Adrenal gland (tissue), 12 donors: ENCODE data around the gene MGAT5. TPM values are rescaled to one million over a fixed set of nuclear protein-coding genes. Genes with fewer than 3 reads are reported as not detected.

Source experiments
- DNase-seq, 7 donors: peaks; one replicate each; pipeline ENCODE4 v3.0.0-alpha.2; 2019 to 2020
- H3K27ac ChIP-seq, 5 donors: fragments of 200-600 bp; sonication (generic) in 4 of 5; 1 replicate in 3 of 5; 2 replicates in 2 of 5; pipeline versions ENCODE4 v1.5.1 to v1.8.0; 2016 to 2020; ENCODE audit warnings: mild to moderate bottlenecking in 1 of 5
- H3K27me3 ChIP-seq: fragments of 200-600 bp; 2 replicates; pipeline ENCODE4 v1.8.0; 2021
- H3K36me3 ChIP-seq, 2 donors: fragments of 200-600 bp; replicated peaks in 1 of 2; 1 replicate in 1 of 2; 2 replicates in 1 of 2; pipeline versions ENCODE4 v1.5.1 to v1.8.0; 2018 to 2022
- H3K4me1 ChIP-seq, 2 donors: fragments of 200-600 bp; replicated peaks in 1 of 2; 1 replicate in 1 of 2; 2 replicates in 1 of 2; pipeline versions ENCODE4 v1.5.1 to v1.8.0; 2018 to 2021
- H3K4me3 ChIP-seq, 4 donors: fragments of 200-600 bp; sonication (generic) in 3 of 4; one replicate each; pipeline ENCODE4 v1.5.1; 2016 to 2018
- H3K9me3 ChIP-seq, 3 donors: fragments of 200-600 bp; sonication (generic) in 1 of 3; replicated peaks in 1 of 3; 1 replicate in 2 of 3; 2 replicates in 1 of 3; pipeline versions ENCODE4 v1.5.1 to v1.8.0; 2016 to 2021
- POLR2A ChIP-seq, 2 donors: fragments of 450-650 bp; IDR thresholded peaks; one replicate each; pipeline ENCODE4 v1.6.1; 2017; ENCODE audit warnings: antibody characterized with exemption in 2 of 2, mild to moderate bottlenecking in 2 of 2, moderate library complexity in 1 of 2
- WGBS, 4 donors: extraction: QIAGEN DNeasy Blood & Tissue Kit in 2 of 4; methylation state at CpG; one replicate each; pipeline versions ENCODE4 v1.1.5 to v1.1.7; 2013 to 2017; 5-methylcytosine and 5-hydroxymethylcytosine counted together
- intact Hi-C, 2 donors: fragments of 100-400 bp; cut with DNase I; formaldehyde crosslinking; loops; one replicate each; pipeline versions ENCODE4 v1.14.1 to v1.15.0; 2022 to 2023
- polyA plus RNA-seq, 3 donors: library from polyadenylated mRNA; stranded (reverse); fragments of 200-250 nt in 2 of 3; fragments of 350-450 nt in 1 of 3; fragmentation: Illumina TruSeq in 1 of 3; extraction: RNeasy Lipid Tissue Mini Kit (QIAGEN cat#74804) in 1 of 3; gene quantifications; one replicate each; pipeline ENCODE4 v1.2.3, GENCODE V29; 2013 to 2014
- total RNA-seq, 9 donors: library from RNA; depleted of rRNA in 4 of 9; stranded (reverse); fragments of >200 nt in 4 of 9; fragments of 120-200 nt in 1 of 9; fragmentation: NEBNext Ultra II Directional in 1 of 9; extraction: Animal tissue kit (Norgen Biotek cat#: 25700) in 1 of 9; gene quantifications; one replicate each; pipeline versions ENCODE4 v1.1.0 to v1.2.4, GENCODE V29; 2013 to 2023
- TF ChIP-seq, protein P1 (sequence below), 6 experiments: fragments of 450-650 bp in 4 of 6; fragments of 200-600 bp in 2 of 6; sonication (generic) in 1 of 6; IDR thresholded peaks; 1 replicate in 5 of 6; 2 replicates in 1 of 6; pipeline versions ENCODE4 v1.5.1 to v1.8.0; 2016 to 2021; ENCODE audit warnings: antibody characterized with exemption in 6 of 6, mild to moderate bottlenecking in 2 of 6, moderate library complexity in 1 of 6
- donor health status: healthy with polysubstance abuse.
- donor health status: Bipolar disorder and iron deficiency.
- donor health status: DM: yes; HTN: yes; CAD: no.
- donor health status: DM: no; HTN: no; CAD: no.
- donor health status: DM: no; HTN: no; CAD: no.
- donor health status: DM: yes; HTN: yes; CAD: no.

The MGAT5 gene
- total and polyA plus RNA-seq, 12 donors, result 2.9 to 74.6 (median 41.1) TPM

DNA sequence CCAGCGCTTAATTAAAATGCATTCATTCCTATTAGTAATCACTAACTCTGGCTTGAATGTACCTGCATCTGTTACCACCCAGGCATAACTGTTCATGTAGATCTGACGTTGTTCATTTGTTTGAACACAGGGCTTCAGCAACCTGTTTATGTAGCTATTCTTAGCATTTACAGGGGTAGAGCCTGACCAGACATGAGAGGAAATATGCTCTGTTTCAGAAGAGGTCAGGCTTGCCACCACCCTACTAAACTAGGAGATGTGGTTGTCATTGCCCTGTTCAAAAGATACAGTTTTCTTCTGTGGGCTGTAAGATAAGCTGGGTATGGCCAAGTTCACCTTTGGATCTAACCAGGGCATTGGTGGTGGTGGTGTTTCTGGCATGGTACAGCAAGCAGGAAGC is 8.8 kb downstream of the MGAT5 start:
- Histone ChIP-seq H3K9me3 (no peaks in the 10 kb centered on the region), H3K27ac (no peak overlapping the region), H3K36me3 (no peaks in the 10 kb centered on the region), H3K4me1 (peaks cover 4 to 47% of the 10 kb centered on the region in 2 donors), H3K4me3 (no peak overlapping the region), H3K27me3 (no peaks in the 10 kb centered on the region)
- WGBS, 4 donors, result 83 to 97% (median 93%) methylated on average over 2 of the region's 2 CpGs
- no peak for DNase-seq
- TF ChIP-seq, protein P1, sequence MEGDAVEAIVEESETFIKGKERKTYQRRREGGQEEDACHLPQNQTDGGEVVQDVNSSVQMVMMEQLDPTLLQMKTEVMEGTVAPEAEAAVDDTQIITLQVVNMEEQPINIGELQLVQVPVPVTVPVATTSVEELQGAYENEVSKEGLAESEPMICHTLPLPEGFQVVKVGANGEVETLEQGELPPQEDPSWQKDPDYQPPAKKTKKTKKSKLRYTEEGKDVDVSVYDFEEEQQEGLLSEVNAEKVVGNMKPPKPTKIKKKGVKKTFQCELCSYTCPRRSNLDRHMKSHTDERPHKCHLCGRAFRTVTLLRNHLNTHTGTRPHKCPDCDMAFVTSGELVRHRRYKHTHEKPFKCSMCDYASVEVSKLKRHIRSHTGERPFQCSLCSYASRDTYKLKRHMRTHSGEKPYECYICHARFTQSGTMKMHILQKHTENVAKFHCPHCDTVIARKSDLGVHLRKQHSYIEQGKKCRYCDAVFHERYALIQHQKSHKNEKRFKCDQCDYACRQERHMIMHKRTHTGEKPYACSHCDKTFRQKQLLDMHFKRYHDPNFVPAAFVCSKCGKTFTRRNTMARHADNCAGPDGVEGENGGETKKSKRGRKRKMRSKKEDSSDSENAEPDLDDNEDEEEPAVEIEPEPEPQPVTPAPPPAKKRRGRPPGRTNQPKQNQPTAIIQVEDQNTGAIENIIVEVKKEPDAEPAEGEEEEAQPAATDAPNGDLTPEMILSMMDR (IDR thresholded peaks at IDR 0.05), result no peak
- TF ChIP-seq POLR2A (IDR thresholded peaks at IDR 0.05), result no peak
- intact Hi-C loops, result no loop called here

DNA sequence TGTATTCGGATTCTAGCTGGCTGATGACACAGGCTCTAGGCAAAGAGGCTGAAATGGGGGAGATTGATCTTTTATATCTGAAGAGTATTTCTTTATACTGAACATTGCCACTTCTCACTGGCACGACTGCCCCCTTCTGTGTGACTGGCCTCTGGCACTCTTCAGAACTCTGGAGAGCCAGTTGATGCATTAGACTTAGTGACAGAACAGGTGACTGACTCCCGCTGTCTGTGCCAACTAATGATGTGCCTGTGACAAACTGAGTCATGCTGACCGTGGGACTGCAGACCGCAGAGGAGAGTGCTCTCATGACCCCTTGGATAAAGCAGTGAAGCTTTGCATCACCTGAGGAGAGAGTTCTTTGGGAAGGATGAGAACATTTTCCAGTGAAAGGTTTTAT is 14.4 kb downstream of the MGAT5 start:
- peaks cover 4 to 13% of the 10 kb centered on the region in 2 donors for H3K4me1 ChIP-seq

DNA sequence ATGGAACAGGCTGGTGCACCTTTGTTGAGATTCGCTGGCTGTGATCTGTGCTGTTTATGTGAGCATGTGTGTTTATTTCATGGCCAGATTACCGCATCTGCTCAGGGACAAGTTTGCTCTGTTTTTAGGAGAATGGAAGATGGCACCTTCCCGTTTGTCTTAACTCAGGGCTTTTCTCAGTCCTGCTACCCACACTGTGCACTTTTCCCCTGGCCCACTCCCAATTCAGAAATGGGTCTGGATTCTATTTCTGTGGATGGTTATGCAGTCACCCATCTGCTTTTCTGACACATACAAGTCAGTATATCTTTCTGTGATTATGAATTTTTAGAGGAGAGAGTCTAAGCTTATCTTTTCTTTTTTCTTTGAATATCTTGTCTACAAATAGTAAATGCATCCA is 15.4 kb downstream of the MGAT5 start:
- Histone ChIP-seq H3K4me1 (peaks cover 4 to 8% of the 10 kb centered on the region in 2 donors), H3K36me3 (no peaks in the 10 kb centered on the region), H3K27me3 (no peaks in the 10 kb centered on the region), H3K4me3 (no peak overlapping the region), H3K27ac (no peak overlapping the region), H3K9me3 (no peaks in the 10 kb centered on the region)
- no peak for DNase-seq
- WGBS, 4 donors, result 90 to 99% (median 93%) methylated on average over 3 of the region's 3 CpGs
- TF ChIP-seq POLR2A (IDR thresholded peaks at IDR 0.05), result no peak
- intact Hi-C loops, result no loop called here

More for the DNA sequence above, 14.4 kb downstream of the MGAT5 start:
- Histone ChIP-seq H3K27ac (no peak overlapping the region), H3K9me3 (no peaks in the 10 kb centered on the region), H3K36me3 (no peaks in the 10 kb centered on the region), H3K27me3 (no peaks in the 10 kb centered on the region), H3K4me3 (no peak overlapping the region)
- TF ChIP-seq, protein P1 (IDR thresholded peaks at IDR 0.05), result no peak
- no peak for TF ChIP-seq POLR2A (IDR thresholded peaks at IDR 0.05)
- intact Hi-C loops, result no loop called here
- WGBS, 4 donors, result 31 to 54% (median 42%) methylated on average over 3 to 5 of the region's 5 CpGs
- DNase-seq, result peak in 4 of 7 donors; percentile 34 to 78 (median 61)

DNA sequence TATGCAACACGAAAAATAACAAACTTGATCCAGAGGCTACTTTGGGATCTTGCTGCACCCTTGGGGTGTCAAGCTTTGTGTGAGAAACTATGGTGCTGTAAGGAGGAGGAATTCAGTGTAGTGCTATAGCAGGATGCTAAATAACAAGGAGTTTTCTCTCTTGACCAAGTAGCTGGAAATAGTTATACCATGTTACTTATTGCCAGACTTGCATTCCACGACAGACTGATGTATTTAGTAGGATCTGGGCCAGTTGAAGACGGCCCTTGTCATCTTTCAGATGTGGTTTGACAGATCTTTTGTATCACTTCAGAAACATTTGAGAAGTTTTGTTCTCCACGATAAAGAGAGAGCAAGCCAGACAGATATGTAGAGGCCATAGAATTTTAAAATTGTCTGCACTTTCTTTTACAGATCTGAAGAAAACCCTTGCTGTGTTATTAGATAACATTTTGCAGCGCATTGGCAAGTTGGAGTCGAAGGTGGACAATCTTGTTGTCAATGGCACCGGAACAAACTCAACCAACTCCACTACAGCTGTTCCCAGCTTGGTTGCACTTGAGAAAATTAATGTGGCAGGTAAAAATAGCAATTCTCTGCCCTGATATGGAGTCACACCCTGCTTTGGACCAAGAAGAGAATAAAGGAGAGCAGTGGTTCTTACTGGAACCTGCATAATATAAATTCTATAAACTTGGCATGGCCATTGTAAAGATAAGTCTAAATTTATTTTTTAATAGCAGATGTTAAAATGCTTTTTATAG is 16.3 kb downstream of the MGAT5 start:
- TF ChIP-seq, protein P1 (IDR thresholded peaks at IDR 0.05), result no peak
- no peaks in the 10 kb centered on the region for H3K36me3 ChIP-seq
- no peaks in the 10 kb centered on the region for H3K27me3 ChIP-seq
- intact Hi-C loops, result no loop called here
- no peak overlapping the region for H3K27ac ChIP-seq
- H3K4me1 ChIP-seq, result no peaks in the 10 kb centered on the region
- H3K9me3 ChIP-seq, result no peaks in the 10 kb centered on the region
- no peak for DNase-seq
- 79 to 90% (median 87%) methylated on average over 7 of the region's 7 CpGs for WGBS, 4 donors
- no peak overlapping the region for H3K4me3 ChIP-seq

DNA sequence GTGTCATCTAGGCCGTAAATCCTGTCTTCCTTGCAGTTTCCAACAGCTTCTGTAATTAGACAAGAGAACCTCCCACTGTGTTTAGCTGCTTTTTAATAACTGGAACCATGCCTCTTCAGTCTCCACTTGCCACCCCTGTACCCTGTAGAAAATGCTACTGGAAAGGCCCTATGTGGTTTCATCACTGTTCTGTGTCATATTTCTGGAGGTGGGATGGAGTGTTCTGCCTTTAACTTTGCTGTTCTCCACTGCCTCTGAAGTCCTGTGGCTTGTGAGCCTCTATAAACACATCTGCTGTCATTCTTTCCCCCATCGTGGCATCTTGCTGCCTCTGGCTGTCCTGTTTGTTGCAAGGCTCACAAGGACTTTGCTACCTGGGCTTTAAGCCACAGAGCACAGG is 17.9 kb downstream of the MGAT5 start:
- Histone ChIP-seq H3K27me3 (no peaks in the 10 kb centered on the region), H3K4me3 (no peak overlapping the region), H3K27ac (no peak overlapping the region), H3K4me1 (no peaks in the 10 kb centered on the region), H3K9me3 (no peaks in the 10 kb centered on the region), H3K36me3 (no peaks in the 10 kb centered on the region)
- 87 to 96% (median 92%) methylated on average over 2 of the region's 2 CpGs for WGBS, 4 donors
- TF ChIP-seq, protein P1 (IDR thresholded peaks at IDR 0.05), result no peak
- no peak for TF ChIP-seq POLR2A (IDR thresholded peaks at IDR 0.05)
- no peak for DNase-seq
- intact Hi-C loops, result no loop called here
